ENCODE results near the gene DAP.
"Not testable (repeated sequence)": the region's sequence is repeated elsewhere in the genome, so short reads cannot be mapped to it uniquely, and the experiment has no call there.

The DAP gene

GRCh38 chr5:10645146-10645545 is 115.9 kb downstream of the DAP start:
- Mint-ChIP-seq H3K9me3 (peaks cover 3% of the 10 kb centered on the region), H3K36me3 (ENCODE audit: low read depth) (peaks cover 2% of the 10 kb centered on the region), H3K4me1 (no peaks in the 10 kb centered on the region), H3K4me3 (no peak overlapping the region), H3K27me3 (ENCODE audit: low read depth) (peaks cover 33% of the 10 kb centered on the region), H3K27ac (no peak overlapping the region)
- no peak for TF ChIP-seq CTCF (IDR thresholded peaks at IDR 0.05; ENCODE audit: unreplicated experiment in 3 of 3)

- H3K36me3 Mint-ChIP-seq (ENCODE audit: low read depth): peaks cover 4% of the 10 kb centered on the region
- peaks cover 36% of the 10 kb centered on the region for H3K27me3 Mint-ChIP-seq (ENCODE audit: low read depth)
Observed at GRCh38 chr5:10644192-10644591, 116.8 kb downstream of the DAP start.

DNA sequence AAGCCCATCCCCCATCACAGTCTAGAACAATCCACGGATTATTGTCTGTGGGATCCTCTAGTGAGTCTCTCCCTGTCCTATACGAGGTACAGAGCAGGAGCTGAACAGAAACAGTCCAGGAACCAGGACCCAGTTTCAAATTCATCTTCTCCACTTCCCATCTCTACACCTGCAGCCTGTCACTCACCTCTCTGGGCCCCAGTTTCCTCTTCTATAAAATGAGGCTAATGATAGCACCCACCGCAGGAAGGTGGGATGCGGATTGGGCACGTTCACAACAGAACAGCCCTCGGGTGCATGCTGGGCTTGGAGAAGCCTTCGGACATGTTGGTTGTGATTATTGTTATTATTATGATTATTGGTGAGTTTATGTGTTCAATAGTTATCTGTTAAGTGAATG is 118.7 kb downstream of the DAP start:
- peaks cover 10% of the 10 kb centered on the region for H3K9me3 Mint-ChIP-seq
- no peak overlapping the region for H3K27ac Mint-ChIP-seq
- H3K27me3 Mint-ChIP-seq (ENCODE audit: low read depth): peaks cover 42% of the 10 kb centered on the region
- TF ChIP-seq CTCF (IDR thresholded peaks at IDR 0.05; ENCODE audit: unreplicated experiment in 3 of 3): no peak
- no peaks in the 10 kb centered on the region for H3K4me1 Mint-ChIP-seq
- peaks cover 9% of the 10 kb centered on the region for H3K36me3 Mint-ChIP-seq (ENCODE audit: low read depth)
- no peak overlapping the region for H3K4me3 Mint-ChIP-seq

More at GRCh38 chr5:10644192-10644591, 116.8 kb downstream of the DAP start:
- no peak for TF ChIP-seq CTCF (IDR thresholded peaks at IDR 0.05; ENCODE audit: unreplicated experiment in 3 of 3)
- Mint-ChIP-seq H3K4me3 (no peak overlapping the region), H3K4me1 (no peaks in the 10 kb centered on the region), H3K9me3 (peaks cover 5% of the 10 kb centered on the region), H3K27ac (no peak overlapping the region)

- peaks cover 62% of the 10 kb centered on the region for H3K27me3 Mint-ChIP-seq (ENCODE audit: low read depth)
Observed at GRCh38 chr5:10639846-10640368, 121.1 kb downstream of the DAP start.

DNA sequence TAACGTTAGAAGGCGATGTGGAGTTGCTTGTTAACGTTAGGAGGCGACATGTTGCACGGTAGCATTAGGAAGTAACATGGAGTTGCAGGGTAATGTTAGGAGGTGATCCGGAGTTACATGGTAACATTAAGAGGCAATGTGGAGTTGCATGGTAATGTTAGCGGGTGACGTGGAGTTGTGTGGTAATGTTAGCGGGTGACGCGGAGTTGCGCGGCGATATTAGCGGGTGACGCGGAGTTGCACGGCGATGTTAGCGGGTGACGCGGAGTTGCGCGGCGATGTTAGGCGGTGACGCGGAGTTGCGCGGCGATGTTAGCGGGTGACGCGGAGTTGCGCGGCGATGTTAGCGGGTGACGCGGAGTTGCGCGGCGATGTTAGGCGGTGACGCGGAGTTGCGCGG is 122.3 kb downstream of the DAP start:
- Mint-ChIP-seq H3K4me3 (peak overlapping the region in 1 of 3 experiments; percentile 1), H3K27ac (peak overlapping the region in 1 of 3 experiments; percentile 12), H3K27me3 (ENCODE audit: low read depth) (peaks cover 59% of the 10 kb centered on the region)
- not testable (repeated sequence) for H3K9me3 Mint-ChIP-seq; H3K36me3 Mint-ChIP-seq (ENCODE audit: low read depth); H3K4me1 Mint-ChIP-seq

More at GRCh38 chr5:10639846-10640368, 121.1 kb downstream of the DAP start:
- no peak for TF ChIP-seq CTCF (IDR thresholded peaks at IDR 0.05; ENCODE audit: unreplicated experiment in 3 of 3)
- Mint-ChIP-seq H3K4me1 (no peaks in the 10 kb centered on the region), H3K27ac (no peak overlapping the region), H3K9me3 (peaks cover 10% of the 10 kb centered on the region), H3K4me3 (no peak overlapping the region), H3K36me3 (ENCODE audit: low read depth) (peaks cover 9% of the 10 kb centered on the region)

DNA sequence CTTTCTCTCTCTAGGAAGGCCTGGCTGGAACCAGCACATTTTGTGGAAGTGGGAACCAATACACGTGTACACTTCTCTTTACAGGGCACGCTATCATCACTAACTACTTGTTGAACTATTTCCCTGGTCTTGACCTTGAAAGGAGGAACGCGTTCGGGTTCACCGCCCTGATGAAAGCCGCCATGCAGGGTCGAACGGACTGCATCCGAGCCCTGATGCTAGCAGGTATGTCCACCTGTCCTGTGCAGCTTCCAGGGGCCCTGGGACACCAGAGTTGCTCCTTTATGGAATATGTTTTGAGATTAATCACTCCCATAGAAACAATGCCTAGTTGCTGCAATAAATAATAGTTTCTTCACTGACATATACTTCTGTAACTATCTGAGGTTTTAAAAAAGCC is 123.1 kb downstream of the DAP start:
- Mint-ChIP-seq H3K4me1 (no peaks in the 10 kb centered on the region), H3K4me3 (no peak overlapping the region), H3K36me3 (ENCODE audit: low read depth) (peaks cover 9% of the 10 kb centered on the region), H3K27ac (no peak overlapping the region), H3K27me3 (ENCODE audit: low read depth) (peaks cover 59% of the 10 kb centered on the region), H3K9me3 (peaks cover 9% of the 10 kb centered on the region)
- no peak for TF ChIP-seq CTCF (IDR thresholded peaks at IDR 0.05; ENCODE audit: unreplicated experiment in 3 of 3)
